ENCODE measurements around the gene C10orf53.

DNA sequence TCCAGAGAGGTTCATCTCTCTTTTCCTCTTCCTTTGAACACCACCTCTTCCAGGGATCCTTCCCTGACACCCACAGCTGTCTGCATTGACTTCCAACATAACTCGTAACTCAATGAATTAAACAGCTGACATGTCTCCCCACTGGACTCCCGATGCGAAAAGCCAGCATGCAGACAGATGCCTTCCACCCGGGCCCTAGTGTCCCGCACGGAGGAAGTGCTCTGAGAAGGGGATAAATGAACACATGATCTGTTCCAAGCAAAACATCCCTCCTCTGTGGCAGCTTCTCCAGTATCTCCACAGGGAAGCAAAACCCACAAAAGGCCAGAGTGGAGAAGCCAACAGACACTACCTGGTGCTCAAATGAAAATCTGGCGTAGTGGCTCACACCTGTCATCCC, 54.4 kb downstream of the C10orf53 start:
- TF ChIP-seq, protein P1, sequence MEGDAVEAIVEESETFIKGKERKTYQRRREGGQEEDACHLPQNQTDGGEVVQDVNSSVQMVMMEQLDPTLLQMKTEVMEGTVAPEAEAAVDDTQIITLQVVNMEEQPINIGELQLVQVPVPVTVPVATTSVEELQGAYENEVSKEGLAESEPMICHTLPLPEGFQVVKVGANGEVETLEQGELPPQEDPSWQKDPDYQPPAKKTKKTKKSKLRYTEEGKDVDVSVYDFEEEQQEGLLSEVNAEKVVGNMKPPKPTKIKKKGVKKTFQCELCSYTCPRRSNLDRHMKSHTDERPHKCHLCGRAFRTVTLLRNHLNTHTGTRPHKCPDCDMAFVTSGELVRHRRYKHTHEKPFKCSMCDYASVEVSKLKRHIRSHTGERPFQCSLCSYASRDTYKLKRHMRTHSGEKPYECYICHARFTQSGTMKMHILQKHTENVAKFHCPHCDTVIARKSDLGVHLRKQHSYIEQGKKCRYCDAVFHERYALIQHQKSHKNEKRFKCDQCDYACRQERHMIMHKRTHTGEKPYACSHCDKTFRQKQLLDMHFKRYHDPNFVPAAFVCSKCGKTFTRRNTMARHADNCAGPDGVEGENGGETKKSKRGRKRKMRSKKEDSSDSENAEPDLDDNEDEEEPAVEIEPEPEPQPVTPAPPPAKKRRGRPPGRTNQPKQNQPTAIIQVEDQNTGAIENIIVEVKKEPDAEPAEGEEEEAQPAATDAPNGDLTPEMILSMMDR (IDR thresholded peaks at IDR 0.05): no peak
- TF ChIP-seq POLR2A (IDR thresholded peaks at IDR 0.05) (no peak), EP300 (IDR thresholded peaks at IDR 0.05) (no peak)

Measured in tibial nerve (tissue), 4 donors.